Measurements from ENCODE around the gene MAST2.

Gene MAST2

DNA sequence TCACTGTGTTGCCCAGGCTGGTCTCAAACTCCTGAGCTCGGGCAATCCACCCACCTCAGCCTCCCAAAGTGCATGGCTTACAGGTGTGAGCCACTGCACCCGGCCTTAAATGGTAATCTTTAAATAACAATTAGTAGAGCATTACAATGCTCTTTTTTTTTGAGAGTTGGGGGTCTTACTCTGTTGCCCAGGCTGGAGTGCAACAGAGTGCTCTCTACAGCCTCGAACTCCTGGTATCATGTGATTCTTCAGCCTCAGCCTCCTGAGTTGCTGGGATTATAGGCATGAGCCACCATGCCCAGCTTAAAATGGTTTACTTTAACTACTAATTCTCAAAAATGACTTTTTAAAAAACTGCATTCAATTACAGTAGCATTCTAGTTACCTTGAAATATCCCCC lies 276.8 kb downstream of the MAST2 start:
- DNase-seq: no peak

DNA sequence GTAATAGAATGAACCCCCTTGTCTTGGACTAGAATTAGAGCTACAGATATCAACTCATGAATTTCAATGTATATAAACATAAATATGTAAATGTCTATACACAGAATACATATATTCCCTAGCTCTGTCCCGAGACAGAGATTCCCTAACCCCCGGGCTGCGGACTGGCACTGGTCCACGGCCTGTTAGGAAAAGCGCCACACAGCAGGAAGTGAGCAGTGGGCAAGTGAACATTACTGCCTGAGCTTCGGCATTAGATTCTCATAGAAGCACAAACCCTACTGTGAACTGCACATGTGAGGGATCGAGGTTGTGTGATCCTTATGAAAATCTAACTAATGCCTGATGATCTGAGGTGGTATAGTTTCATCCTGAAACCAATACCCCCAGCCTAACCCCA lies 277.8 kb downstream of the MAST2 start:
- DNase-seq: no peak

DNA sequence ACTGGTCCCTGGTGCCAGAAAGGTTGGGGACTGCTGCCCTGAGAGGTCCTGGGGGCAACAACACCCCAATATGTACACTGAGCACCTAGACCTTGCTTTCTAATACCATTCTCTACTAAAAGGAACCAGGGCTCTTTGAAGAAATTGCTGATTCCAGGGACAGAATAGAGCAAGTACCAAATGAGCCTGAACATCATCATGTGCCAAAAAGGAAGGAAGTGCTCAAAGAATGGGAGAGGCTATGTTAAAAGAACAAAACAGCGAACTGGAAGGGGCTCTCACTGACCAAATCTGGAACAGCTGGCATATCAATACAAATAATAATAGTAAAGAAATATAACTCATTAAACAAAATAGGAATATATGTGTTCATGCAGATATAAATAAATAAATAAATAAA lies 278.2 kb downstream of the MAST2 start:
- DNase-seq: no peak

DNA sequence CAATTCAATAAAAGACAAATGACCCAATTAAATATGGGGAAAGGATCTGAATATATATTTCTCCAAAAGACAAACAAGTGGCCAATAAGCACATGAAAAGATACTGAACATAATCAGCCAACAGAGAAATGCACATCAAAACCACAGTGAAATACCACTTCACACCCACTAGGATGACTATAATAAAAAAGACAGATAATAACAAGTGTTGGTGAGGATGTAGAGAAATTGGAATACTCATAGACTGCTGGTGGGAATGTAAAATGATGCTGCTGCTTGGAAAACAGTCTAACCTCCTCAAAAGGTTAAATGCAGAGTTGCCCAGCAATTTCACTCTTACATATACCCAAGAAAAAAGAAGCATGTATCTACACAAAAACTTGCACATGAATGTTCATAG lies 280.2 kb downstream of the MAST2 start:
- no peak for DNase-seq

DNA sequence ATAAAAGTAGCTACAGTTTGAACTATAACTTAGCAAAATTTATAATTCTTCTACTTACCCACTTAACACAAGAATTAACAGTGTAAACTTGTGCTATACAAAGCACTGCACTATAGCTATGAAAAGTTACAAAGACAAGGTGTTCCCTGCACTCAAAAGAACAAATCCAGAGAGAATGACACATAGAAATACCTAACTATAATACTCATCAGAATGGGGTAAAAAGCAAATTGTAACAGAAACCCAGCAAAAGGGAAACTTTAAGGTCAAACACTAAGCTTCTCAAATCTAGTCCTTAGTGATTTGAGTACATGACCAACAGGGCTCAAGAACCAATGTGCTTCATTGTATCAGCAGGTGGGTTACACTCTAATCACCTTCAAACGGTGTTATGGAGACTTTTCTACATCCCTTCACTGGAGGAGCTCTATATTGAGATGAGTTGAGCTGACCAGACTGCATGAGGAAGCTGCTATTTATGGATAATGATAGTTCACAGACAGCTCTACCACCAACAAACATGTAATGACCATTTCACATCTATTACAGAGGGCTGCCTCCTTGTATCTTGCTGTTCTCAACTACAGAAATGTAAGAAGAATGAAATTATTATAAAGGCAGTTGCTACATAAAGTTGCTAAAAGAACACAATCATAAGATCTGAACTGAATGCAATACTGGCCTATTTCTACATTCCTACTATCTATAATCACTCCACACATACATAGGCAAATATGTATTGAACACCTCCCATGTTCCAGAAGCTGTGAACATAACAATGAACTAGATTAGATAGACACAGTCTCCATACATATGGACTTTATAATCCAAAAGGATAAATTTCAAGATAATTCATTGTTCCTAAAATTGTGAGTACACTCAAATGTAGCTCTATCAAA lies 281.4 kb downstream of the MAST2 start:
- no peak for DNase-seq
